Measurements from ENCODE around the gene AGBL1.

DNA sequence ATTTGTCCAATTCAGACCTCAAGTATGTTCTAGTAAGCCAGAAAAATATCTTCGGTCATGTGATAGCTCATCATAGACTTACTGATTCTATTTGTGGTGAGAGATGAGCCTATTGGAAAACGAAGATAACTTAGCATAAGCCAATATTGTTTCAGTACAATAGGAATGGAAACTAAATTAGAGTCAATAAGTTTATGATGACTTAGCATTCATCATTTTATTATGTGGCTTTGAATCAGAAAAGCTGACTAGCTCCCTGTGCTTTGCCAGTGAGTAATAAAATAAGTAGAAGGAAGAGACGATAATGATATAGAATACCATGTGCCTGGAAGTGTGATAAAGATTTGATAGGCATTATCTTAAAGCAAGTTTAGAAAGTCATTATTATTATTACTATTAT lies 605.6 kb downstream of the AGBL1 start:
- TF ChIP-seq, protein P1, sequence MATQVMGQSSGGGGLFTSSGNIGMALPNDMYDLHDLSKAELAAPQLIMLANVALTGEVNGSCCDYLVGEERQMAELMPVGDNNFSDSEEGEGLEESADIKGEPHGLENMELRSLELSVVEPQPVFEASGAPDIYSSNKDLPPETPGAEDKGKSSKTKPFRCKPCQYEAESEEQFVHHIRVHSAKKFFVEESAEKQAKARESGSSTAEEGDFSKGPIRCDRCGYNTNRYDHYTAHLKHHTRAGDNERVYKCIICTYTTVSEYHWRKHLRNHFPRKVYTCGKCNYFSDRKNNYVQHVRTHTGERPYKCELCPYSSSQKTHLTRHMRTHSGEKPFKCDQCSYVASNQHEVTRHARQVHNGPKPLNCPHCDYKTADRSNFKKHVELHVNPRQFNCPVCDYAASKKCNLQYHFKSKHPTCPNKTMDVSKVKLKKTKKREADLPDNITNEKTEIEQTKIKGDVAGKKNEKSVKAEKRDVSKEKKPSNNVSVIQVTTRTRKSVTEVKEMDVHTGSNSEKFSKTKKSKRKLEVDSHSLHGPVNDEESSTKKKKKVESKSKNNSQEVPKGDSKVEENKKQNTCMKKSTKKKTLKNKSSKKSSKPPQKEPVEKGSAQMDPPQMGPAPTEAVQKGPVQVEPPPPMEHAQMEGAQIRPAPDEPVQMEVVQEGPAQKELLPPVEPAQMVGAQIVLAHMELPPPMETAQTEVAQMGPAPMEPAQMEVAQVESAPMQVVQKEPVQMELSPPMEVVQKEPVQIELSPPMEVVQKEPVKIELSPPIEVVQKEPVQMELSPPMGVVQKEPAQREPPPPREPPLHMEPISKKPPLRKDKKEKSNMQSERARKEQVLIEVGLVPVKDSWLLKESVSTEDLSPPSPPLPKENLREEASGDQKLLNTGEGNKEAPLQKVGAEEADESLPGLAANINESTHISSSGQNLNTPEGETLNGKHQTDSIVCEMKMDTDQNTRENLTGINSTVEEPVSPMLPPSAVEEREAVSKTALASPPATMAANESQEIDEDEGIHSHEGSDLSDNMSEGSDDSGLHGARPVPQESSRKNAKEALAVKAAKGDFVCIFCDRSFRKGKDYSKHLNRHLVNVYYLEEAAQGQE (IDR thresholded peaks at IDR 0.05; ENCODE audit: insufficient read depth in 1 of 2, low read depth in 2 of 2, low read length in 2 of 2) = no peak
- no peak for TF ChIP-seq TAF1 (IDR thresholded peaks at IDR 0.05; ENCODE audit: borderline replicate concordance, insufficient read depth, low read length)

Measured in PFSK-1 (cell line).